Mucosa of rectum (tissue), 2 donors: ENCODE results near the gene PKP2.

Experiments used
- H3K27ac ChIP-seq, 2 donors: one replicate each; pipeline ENCODE4 v1.7.0; 2013; ENCODE audit warnings: inconsistent platforms in 2 of 2, low read depth in 2 of 2, low read length in 2 of 2
- H3K27me3 ChIP-seq, 2 donors: one replicate each; pipeline ENCODE4 v1.7.0; 2013; ENCODE audit warnings: low read length in 2 of 2; ENCODE audit not compliant: control insufficient read depth in 2 of 2, insufficient read depth in 2 of 2
- H3K36me3 ChIP-seq, 2 donors: one replicate each; pipeline ENCODE4 v1.7.0; 2013; ENCODE audit warnings: low read length in 2 of 2; ENCODE audit not compliant: control insufficient read depth in 2 of 2, insufficient read depth in 2 of 2
- H3K4me1 ChIP-seq, 2 donors: one replicate each; pipeline ENCODE4 v1.7.0; 2013; ENCODE audit warnings: low read length in 2 of 2, mild to moderate bottlenecking in 1 of 2; ENCODE audit not compliant: control insufficient read depth in 2 of 2, insufficient read depth in 2 of 2
- H3K4me3 ChIP-seq, 2 donors: one replicate each; pipeline ENCODE4 v1.7.0; 2013; ENCODE audit warnings: low read length in 2 of 2
- H3K9ac ChIP-seq, 2 donors: one replicate each; pipeline ENCODE4 v1.7.0; 2013; ENCODE audit warnings: low read length in 2 of 2, low read depth in 1 of 2, mild to moderate bottlenecking in 1 of 2
- H3K9me3 ChIP-seq, 2 donors: one replicate each; pipeline ENCODE4 v1.7.0; 2013; ENCODE audit warnings: low read length in 2 of 2; ENCODE audit not compliant: control insufficient read depth in 2 of 2
- donor health status: healthy.
- donor health status: Normal muscosa, but diverticular disease.

Gene PKP2

GRCh38 chr12:32843528-32844095, 53.0 kb downstream of the PKP2 start:
- H3K9ac ChIP-seq = no peak overlapping the region
- H3K4me1 ChIP-seq = no peaks in the 10 kb centered on the region
- no peaks in the 10 kb centered on the region for H3K27me3 ChIP-seq
- H3K27ac ChIP-seq = no peak overlapping the region
- H3K4me3 ChIP-seq = no peak overlapping the region
- H3K36me3 ChIP-seq = peaks cover 31 to 36% of the 10 kb centered on the region in 2 donors
- no peaks in the 10 kb centered on the region for H3K9me3 ChIP-seq

GRCh38 chr12:32841061-32841460, 55.5 kb downstream of the PKP2 start:
- H3K4me1 ChIP-seq = no peaks in the 10 kb centered on the region
- H3K36me3 ChIP-seq = peaks cover 31 to 46% of the 10 kb centered on the region in 2 donors
- H3K27ac ChIP-seq = no peak overlapping the region
- H3K9ac ChIP-seq = no peak overlapping the region
- no peaks in the 10 kb centered on the region for H3K27me3 ChIP-seq
- H3K9me3 ChIP-seq = no peaks in the 10 kb centered on the region
- H3K4me3 ChIP-seq = no peak overlapping the region

- Histone ChIP-seq H3K27me3 (no peaks in the 10 kb centered on the region), H3K27ac (no peak overlapping the region), H3K9me3 (no peaks in the 10 kb centered on the region), H3K4me3 (no peak overlapping the region), H3K9ac (no peak overlapping the region), H3K36me3 (peaks cover 31 to 50% of the 10 kb centered on the region in 2 donors), H3K4me1 (no peaks in the 10 kb centered on the region)
These were observed 56.7 kb downstream of the PKP2 start for GRCh38 chr12:32839828-32840227.

- no peak overlapping the region for H3K4me3 ChIP-seq
- no peaks in the 10 kb centered on the region for H3K9me3 ChIP-seq
- no peaks in the 10 kb centered on the region for H3K4me1 ChIP-seq
- H3K9ac ChIP-seq = no peak overlapping the region
- no peaks in the 10 kb centered on the region for H3K27me3 ChIP-seq
- peaks cover 21 to 46% of the 10 kb centered on the region in 2 donors for H3K36me3 ChIP-seq
- no peak overlapping the region for H3K27ac ChIP-seq
These were observed 58.6 kb downstream of the PKP2 start for GRCh38 chr12:32837974-32838373.

GRCh38 chr12:32836710-32837109, 59.9 kb downstream of the PKP2 start:
- Histone ChIP-seq H3K9ac (no peak overlapping the region), H3K4me3 (no peak overlapping the region), H3K36me3 (peaks cover 18 to 43% of the 10 kb centered on the region in 2 donors), H3K27me3 (no peaks in the 10 kb centered on the region), H3K27ac (no peak overlapping the region), H3K9me3 (no peaks in the 10 kb centered on the region), H3K4me1 (no peaks in the 10 kb centered on the region)

- H3K27ac ChIP-seq = no peak overlapping the region
- no peaks in the 10 kb centered on the region for H3K9me3 ChIP-seq
These were observed 62.5 kb downstream of the PKP2 start for GRCh38 chr12:32834122-32834521.

GRCh38 chr12:32828552-32828951, 68.0 kb downstream of the PKP2 start:
- H3K27me3 ChIP-seq = no peaks in the 10 kb centered on the region
- no peak overlapping the region for H3K9ac ChIP-seq
- H3K36me3 ChIP-seq = peaks cover 18 to 26% of the 10 kb centered on the region in 2 donors
- H3K27ac ChIP-seq = no peak overlapping the region
- no peak overlapping the region for H3K4me3 ChIP-seq
- H3K4me1 ChIP-seq = no peaks in the 10 kb centered on the region
- H3K9me3 ChIP-seq = no peaks in the 10 kb centered on the region

More at GRCh38 chr12:32834122-32834521, 62.5 kb downstream of the PKP2 start:
- Histone ChIP-seq H3K27me3 (no peaks in the 10 kb centered on the region), H3K4me1 (no peaks in the 10 kb centered on the region), H3K4me3 (no peak overlapping the region), H3K9ac (no peak overlapping the region), H3K36me3 (peaks cover 9 to 30% of the 10 kb centered on the region in 2 donors)

GRCh38 chr12:32828120-32828519, 68.5 kb downstream of the PKP2 start:
- Histone ChIP-seq H3K4me3 (no peak overlapping the region), H3K9me3 (no peaks in the 10 kb centered on the region), H3K4me1 (no peaks in the 10 kb centered on the region), H3K9ac (no peak overlapping the region), H3K27me3 (no peaks in the 10 kb centered on the region), H3K27ac (no peak overlapping the region), H3K36me3 (peaks cover 18 to 26% of the 10 kb centered on the region in 2 donors)

GRCh38 chr12:32826807-32827412, 69.7 kb downstream of the PKP2 start:
- H3K9ac ChIP-seq = no peak overlapping the region
- H3K4me1 ChIP-seq = no peaks in the 10 kb centered on the region
- no peaks in the 10 kb centered on the region for H3K27me3 ChIP-seq
- no peak overlapping the region for H3K4me3 ChIP-seq
- peaks cover 27 to 35% of the 10 kb centered on the region in 2 donors for H3K36me3 ChIP-seq
- no peaks in the 10 kb centered on the region for H3K9me3 ChIP-seq
- H3K27ac ChIP-seq = no peak overlapping the region

GRCh38 chr12:32824596-32824995, 72.0 kb downstream of the PKP2 start:
- H3K9me3 ChIP-seq = no peaks in the 10 kb centered on the region
- H3K4me1 ChIP-seq = no peaks in the 10 kb centered on the region
- no peak overlapping the region for H3K4me3 ChIP-seq
- H3K36me3 ChIP-seq = peaks cover 39 to 50% of the 10 kb centered on the region in 2 donors
- no peak overlapping the region for H3K27ac ChIP-seq
- no peaks in the 10 kb centered on the region for H3K27me3 ChIP-seq
- H3K9ac ChIP-seq = no peak overlapping the region
